Kidney epithelial cell (primary cell): ENCODE measurements around the gene NDUFA13. TPM values are rescaled to one million over a fixed set of nuclear protein-coding genes. Genes with fewer than 3 reads are reported as not detected.

Experiments used
- DNase-seq: peaks from one replicate; pipeline ENCODE4 v3.0.0-alpha.2; 2010; ENCODE audit warnings: low read depth
- H3K27me3 ChIP-seq: 2 replicates; pipeline ENCODE4 v1.6.0; 2011; ENCODE audit warnings: low read length; ENCODE audit not compliant: control insufficient read depth, insufficient read depth
- H3K36me3 ChIP-seq: 2 replicates; pipeline ENCODE4 v1.5.1; 2011; ENCODE audit warnings: low read length; ENCODE audit not compliant: control insufficient read depth, insufficient read depth
- H3K4me3 ChIP-seq: 2 replicates; pipeline ENCODE4 v1.5.1; 2011; ENCODE audit warnings: low read depth, mild to moderate bottlenecking, control low read depth, low read length
- total RNA-seq: library from RNA; depleted of rRNA; stranded (reverse); fragments of >200 nt; gene quantifications from 2 replicates; pipeline ENCODE4 v1.2.3, GENCODE V29; 2015
- TF ChIP-seq, protein P1 (sequence below): IDR thresholded peaks from 2 replicates; pipeline ENCODE4 v1.5.1; 2011; ENCODE audit warnings: mild to moderate bottlenecking, moderate library complexity, low read length, control low read depth, inconsistent platforms; ENCODE audit not compliant: insufficient read depth, poor library complexity, severe bottlenecking

The NDUFA13 gene
- total RNA-seq, 1 donor from 2014 or later: 58.8 TPM

GRCh38 chr19:19534556-19535265, 18.7 kb downstream of the NDUFA13 start:
- Histone ChIP-seq H3K27me3 (peaks cover 31% of the 10 kb centered on the region), H3K36me3 (no peaks in the 10 kb centered on the region), H3K4me3 (no peak overlapping the region)
- no peak for DNase-seq
- TF ChIP-seq, protein P1, sequence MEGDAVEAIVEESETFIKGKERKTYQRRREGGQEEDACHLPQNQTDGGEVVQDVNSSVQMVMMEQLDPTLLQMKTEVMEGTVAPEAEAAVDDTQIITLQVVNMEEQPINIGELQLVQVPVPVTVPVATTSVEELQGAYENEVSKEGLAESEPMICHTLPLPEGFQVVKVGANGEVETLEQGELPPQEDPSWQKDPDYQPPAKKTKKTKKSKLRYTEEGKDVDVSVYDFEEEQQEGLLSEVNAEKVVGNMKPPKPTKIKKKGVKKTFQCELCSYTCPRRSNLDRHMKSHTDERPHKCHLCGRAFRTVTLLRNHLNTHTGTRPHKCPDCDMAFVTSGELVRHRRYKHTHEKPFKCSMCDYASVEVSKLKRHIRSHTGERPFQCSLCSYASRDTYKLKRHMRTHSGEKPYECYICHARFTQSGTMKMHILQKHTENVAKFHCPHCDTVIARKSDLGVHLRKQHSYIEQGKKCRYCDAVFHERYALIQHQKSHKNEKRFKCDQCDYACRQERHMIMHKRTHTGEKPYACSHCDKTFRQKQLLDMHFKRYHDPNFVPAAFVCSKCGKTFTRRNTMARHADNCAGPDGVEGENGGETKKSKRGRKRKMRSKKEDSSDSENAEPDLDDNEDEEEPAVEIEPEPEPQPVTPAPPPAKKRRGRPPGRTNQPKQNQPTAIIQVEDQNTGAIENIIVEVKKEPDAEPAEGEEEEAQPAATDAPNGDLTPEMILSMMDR: no peak

- DNase-seq: no peak
- Histone ChIP-seq H3K36me3 (no peaks in the 10 kb centered on the region), H3K4me3 (no peak overlapping the region), H3K27me3 (peaks cover 40% of the 10 kb centered on the region)
- TF ChIP-seq, protein P1: no peak
Measured at GRCh38 chr19:19535311-19536191, 19.5 kb downstream of the NDUFA13 start.

DNA sequence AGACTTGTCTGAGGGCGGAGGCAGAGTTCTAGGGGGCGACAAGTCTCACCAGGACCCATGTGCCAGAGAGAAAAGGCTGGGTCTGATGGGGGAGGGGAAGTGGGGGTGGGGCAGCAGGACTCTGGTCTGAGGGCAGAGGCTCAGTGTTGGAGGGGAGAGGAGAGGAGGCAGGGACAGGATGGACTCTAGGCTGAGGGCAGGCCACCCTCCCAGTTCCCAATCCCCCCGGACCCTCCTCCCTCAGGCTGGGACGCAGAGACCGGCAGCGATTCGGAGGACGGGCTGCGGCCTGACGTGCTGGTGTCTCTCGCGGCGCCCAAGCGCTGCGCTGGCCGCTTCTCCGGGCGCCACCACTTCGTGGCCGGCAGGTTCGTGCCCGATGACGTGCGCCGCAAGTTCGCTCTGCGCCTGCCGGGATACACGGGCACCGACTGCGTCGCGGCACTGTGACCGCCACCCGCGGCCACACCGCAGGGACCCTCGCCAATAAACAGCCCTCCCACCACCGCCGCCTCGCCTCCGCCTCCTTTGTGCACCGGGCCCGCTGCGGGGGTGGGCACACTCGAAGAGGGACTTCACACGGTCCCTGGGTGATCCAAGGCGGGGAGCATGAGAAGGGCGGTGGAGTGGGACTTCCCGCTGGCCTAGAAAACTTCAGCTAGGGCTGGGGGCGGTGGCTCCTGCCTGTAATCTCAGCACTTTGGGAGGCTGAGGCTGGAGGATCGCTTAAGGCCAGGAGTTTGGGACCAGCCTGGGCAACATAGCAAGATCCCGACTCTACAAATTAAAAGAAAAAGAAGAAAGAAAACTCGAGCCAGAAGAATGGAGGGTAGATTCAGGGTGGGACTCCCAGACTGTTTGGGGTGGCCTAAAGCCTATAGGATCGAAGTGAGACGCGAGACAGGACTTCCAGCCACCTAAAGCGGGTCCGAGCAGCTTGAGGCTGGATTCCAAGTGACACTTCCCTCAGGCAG, 21.3 kb downstream of the NDUFA13 start:
- H3K4me3 ChIP-seq: no peak overlapping the region
- no peaks in the 10 kb centered on the region for H3K36me3 ChIP-seq
- H3K27me3 ChIP-seq: peaks cover 50% of the 10 kb centered on the region
- no peak for DNase-seq
- TF ChIP-seq, protein P1: no peak

GRCh38 chr19:19538061-19538784, 22.2 kb downstream of the NDUFA13 start, which contains the start of gene CILP2:
CILP2 (plus strand) TSS chr19:19538265; CDS start chr19:19538350, 85 bp downstream.
- no peak within 1 kb of the TSS for H3K4me3 ChIP-seq

More at GRCh38 chr19:19538061-19538784, 22.2 kb downstream of the NDUFA13 start, which contains the start of gene CILP2:
- H3K27me3 ChIP-seq: peaks cover 50% of the 10 kb centered on the region
- DNase-seq: no peak
- TF ChIP-seq, protein P1: no peak
- no peaks in the 10 kb centered on the region for H3K36me3 ChIP-seq
